ENCODE results near the gene KLF16. TPM values are rescaled to one million over a fixed set of nuclear protein-coding genes. Genes with fewer than 3 reads are reported as not detected.
A peak's percentile ranks its signal among the peaks of the same experiment; 100 is the strongest.

Gene KLF16
- total and polyA plus RNA-seq, 9 of the 15 experiments (the other 6 are each of a cell fraction or from before 2014, with no cell fraction given) = 0.04 to 60.4 (median 6.8) TPM

DNA sequence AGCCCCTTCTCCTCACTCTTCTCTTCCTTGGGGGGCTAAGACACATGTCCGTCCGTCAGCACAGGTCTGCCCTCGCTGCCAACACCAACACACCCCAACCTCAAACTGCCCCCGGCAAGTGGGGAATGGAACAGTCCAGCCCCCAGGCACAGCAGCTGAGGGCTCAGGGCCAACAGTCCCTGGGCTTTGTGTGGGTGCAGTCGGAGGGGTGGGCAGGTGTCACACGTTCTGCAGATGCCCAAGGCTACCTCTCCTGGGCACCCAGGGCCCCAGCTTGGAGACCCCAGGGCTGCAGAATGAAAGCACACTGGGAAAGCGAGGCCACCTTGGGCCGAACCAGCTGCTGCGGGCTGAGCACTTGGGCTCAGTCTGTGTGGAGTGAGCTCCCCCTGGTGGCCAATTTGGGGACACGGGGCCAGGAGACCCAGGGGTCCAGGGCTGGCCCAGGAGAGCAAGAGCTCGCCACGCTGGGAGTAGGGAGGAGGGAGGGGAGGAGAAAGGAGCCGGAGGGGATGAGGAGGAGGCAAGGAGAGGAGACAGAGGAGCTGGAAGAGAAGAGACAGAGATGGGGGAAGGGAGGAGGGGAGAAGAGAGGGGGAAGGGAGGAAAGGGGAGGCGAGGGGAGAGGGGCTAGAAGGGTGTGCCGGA, 37.3 kb downstream of the KLF16 start (continued):
- peak; percentile 92 for TF ChIP-seq HDGF (IDR thresholded peaks at IDR 0.05)
- TF ChIP-seq KAT8 (IDR thresholded peaks at IDR 0.05; ENCODE audit: low read depth) = no peak
- TF ChIP-seq NFRKB (IDR thresholded peaks at IDR 0.05; ENCODE audit: low read depth) = 0 out of 2 replicates have a peak, but pooled peaks have one; percentile 46
- TF ChIP-seq ZFPM2 (CRISPR knock-in tag; IDR thresholded peaks at IDR 0.05) = no peak
- TF ChIP-seq, protein P1, sequence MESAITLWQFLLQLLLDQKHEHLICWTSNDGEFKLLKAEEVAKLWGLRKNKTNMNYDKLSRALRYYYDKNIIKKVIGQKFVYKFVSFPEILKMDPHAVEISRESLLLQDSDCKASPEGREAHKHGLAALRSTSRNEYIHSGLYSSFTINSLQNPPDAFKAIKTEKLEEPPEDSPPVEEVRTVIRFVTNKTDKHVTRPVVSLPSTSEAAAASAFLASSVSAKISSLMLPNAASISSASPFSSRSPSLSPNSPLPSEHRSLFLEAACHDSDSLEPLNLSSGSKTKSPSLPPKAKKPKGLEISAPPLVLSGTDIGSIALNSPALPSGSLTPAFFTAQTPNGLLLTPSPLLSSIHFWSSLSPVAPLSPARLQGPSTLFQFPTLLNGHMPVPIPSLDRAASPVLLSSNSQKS (CRISPR knock-in tag; IDR thresholded peaks at IDR 0.05) = no peak
- no peak for TF ChIP-seq BDP1 (IDR thresholded peaks at IDR 0.05; ENCODE audit: insufficient read depth, insufficient read length)
- no peak for TF ChIP-seq ZNF583 (CRISPR knock-in tag; IDR thresholded peaks at IDR 0.05)
- TF ChIP-seq ZNF639 (CRISPR knock-in tag; conservative IDR thresholded peaks at IDR 0.05 in 1 of 2, IDR thresholded peaks at IDR 0.05 in 1 of 2) = no peak
- no peak for TF ChIP-seq CCAR2 (IDR thresholded peaks at IDR 0.05; ENCODE audit: low read depth, low read length)
- no peak for TF ChIP-seq EWSR1 (IDR thresholded peaks at IDR 0.05; ENCODE audit: borderline replicate concordance, low read depth, partially characterized antibody)
- TF ChIP-seq ZNF277 (CRISPR knock-in tag; IDR thresholded peaks at IDR 0.05; ENCODE audit: borderline replicate concordance) = no peak
- TF ChIP-seq FOXJ3 (CRISPR knock-in tag; IDR thresholded peaks at IDR 0.05) = no peak
- no peak for TF ChIP-seq ZNF589 (CRISPR knock-in tag; IDR thresholded peaks at IDR 0.05; ENCODE audit: low read depth)
- no peak for TF ChIP-seq SFPQ (IDR thresholded peaks at IDR 0.05; ENCODE audit: low read depth, low read length)
- TF ChIP-seq, protein P2, sequence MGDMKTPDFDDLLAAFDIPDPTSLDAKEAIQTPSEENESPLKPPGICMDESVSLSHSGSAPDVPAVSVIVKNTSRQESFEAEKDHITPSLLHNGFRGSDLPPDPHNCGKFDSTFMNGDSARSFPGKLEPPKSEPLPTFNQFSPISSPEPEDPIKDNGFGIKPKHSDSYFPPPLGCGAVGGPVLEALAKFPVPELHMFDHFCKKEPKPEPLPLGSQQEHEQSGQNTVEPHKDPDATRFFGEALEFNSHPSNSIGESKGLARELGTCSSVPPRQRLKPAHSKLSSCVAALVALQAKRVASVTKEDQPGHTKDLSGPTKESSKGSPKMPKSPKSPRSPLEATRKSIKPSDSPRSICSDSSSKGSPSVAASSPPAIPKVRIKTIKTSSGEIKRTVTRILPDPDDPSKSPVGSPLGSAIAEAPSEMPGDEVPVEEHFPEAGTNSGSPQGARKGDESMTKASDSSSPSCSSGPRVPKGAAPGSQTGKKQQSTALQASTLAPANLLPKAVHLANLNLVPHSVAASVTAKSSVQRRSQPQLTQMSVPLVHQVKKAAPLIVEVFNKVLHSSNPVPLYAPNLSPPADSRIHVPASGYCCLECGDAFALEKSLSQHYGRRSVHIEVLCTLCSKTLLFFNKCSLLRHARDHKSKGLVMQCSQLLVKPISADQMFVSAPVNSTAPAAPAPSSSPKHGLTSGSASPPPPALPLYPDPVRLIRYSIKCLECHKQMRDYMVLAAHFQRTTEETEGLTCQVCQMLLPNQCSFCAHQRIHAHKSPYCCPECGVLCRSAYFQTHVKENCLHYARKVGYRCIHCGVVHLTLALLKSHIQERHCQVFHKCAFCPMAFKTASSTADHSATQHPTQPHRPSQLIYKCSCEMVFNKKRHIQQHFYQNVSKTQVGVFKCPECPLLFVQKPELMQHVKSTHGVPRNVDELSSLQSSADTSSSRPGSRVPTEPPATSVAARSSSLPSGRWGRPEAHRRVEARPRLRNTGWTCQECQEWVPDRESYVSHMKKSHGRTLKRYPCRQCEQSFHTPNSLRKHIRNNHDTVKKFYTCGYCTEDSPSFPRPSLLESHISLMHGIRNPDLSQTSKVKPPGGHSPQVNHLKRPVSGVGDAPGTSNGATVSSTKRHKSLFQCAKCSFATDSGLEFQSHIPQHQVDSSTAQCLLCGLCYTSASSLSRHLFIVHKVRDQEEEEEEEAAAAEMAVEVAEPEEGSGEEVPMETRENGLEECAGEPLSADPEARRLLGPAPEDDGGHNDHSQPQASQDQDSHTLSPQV (IDR thresholded peaks at IDR 0.05) = peak; percentile 53; the same call in 1 of the 2 replicates
- TF ChIP-seq E2F3 (CRISPR knock-in tag; IDR thresholded peaks at IDR 0.05) = no peak
